Stomach smooth muscle (tissue), 2 donors: ENCODE measurements around the gene TNFSF8.
A peak's percentile ranks its signal among the peaks of the same experiment; 100 is the strongest.

Experiments
- H3K27ac ChIP-seq: one replicate; pipeline ENCODE4 v1.7.0; 2013; ENCODE audit warnings: mild to moderate bottlenecking, low read length, inconsistent platforms
- H3K27me3 ChIP-seq, 2 donors: one replicate each; pipeline ENCODE4 v1.7.0; 2013; ENCODE audit warnings: low read length in 2 of 2; ENCODE audit not compliant: insufficient read depth in 2 of 2, control insufficient read depth in 1 of 2
- H3K36me3 ChIP-seq, 2 donors: one replicate each; pipeline ENCODE4 v1.7.0; 2013; ENCODE audit warnings: low read length in 2 of 2; ENCODE audit not compliant: control insufficient read depth in 2 of 2, insufficient read depth in 2 of 2
- H3K4me1 ChIP-seq: one replicate; pipeline ENCODE4 v1.7.0; 2013; ENCODE audit warnings: low read length; ENCODE audit not compliant: control insufficient read depth, insufficient read depth
- H3K4me3 ChIP-seq, 2 donors: one replicate each; pipeline ENCODE4 v1.7.0; 2013; ENCODE audit warnings: low read length in 2 of 2
- H3K9ac ChIP-seq, 2 donors: one replicate each; pipeline ENCODE4 v1.7.0; 2013; ENCODE audit warnings: low read length in 2 of 2, mild to moderate bottlenecking in 1 of 2
- H3K9me3 ChIP-seq, 2 donors: one replicate each; pipeline ENCODE4 v1.7.0; 2013; ENCODE audit warnings: low read length in 2 of 2; ENCODE audit not compliant: control insufficient read depth in 2 of 2
- donor health status: healthy.
- donor health status: Pancreatic carcinoma.

TNFSF8 gene

DNA sequence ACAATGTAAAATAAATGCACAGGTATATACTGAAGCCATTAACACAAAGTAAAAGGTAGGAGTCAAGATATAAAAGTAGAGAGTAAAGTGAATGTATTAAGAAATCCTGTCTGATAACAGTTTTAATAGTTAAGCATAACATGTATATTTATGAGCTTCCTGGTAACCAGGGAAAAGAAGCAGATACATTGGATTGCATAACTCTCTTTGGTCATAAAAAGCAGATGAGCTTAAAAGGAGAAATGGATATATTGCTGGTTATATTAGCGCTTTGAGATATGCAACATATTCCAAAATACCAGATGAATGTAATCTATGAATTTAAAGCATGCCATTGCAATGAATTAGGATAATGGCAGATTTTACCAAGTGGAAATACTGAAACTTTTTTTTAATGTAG is 6.2 kb upstream of the TNFSF8 start:
- Histone ChIP-seq H3K4me1 (no peaks in the 10 kb centered on the region), H3K36me3 (no peaks in the 10 kb centered on the region), H3K4me3 (no peak overlapping the region), H3K9me3 (no peaks in the 10 kb centered on the region), H3K9ac (no peak overlapping the region), H3K27ac (no peak overlapping the region), H3K27me3 (no peaks in the 10 kb centered on the region)

- Histone ChIP-seq H3K27me3 (no peaks in the 10 kb centered on the region), H3K4me1 (no peaks in the 10 kb centered on the region), H3K4me3 (no peak overlapping the region)
Measured at GRCh38 chr9:114935119-114935518, 4.7 kb upstream of the TNFSF8 start.

DNA sequence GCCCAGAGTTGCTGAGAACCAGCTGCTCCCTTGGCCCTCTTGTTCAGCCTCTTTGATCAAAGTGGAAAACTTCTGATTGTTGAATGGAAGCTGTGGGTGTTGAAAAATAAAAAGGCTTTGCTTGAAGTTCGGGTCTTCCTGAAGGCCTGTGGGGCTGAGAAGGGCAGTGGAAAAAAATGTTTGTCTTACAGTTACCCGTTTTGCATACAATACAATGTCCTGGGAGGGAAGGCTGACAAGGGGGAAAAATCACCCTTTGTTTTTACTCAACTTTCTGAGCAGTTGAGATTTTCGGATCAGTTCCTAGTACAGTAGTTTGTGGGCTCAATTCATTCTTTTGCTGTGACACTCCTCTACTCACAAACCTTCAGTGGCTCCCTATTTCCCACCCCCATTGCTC is 2.1 kb upstream of the TNFSF8 start:
- Histone ChIP-seq H3K36me3 (no peaks in the 10 kb centered on the region), H3K27ac (no peak overlapping the region), H3K27me3 (no peaks in the 10 kb centered on the region), H3K4me1 (no peaks in the 10 kb centered on the region), H3K4me3 (no peak overlapping the region), H3K9me3 (no peaks in the 10 kb centered on the region), H3K9ac (no peak overlapping the region)

More at GRCh38 chr9:114935119-114935518, 4.7 kb upstream of the TNFSF8 start:
- no peaks in the 10 kb centered on the region for H3K36me3 ChIP-seq
- H3K9me3 ChIP-seq = no peaks in the 10 kb centered on the region
- no peak overlapping the region for H3K27ac ChIP-seq
- H3K9ac ChIP-seq = no peak overlapping the region

DNA sequence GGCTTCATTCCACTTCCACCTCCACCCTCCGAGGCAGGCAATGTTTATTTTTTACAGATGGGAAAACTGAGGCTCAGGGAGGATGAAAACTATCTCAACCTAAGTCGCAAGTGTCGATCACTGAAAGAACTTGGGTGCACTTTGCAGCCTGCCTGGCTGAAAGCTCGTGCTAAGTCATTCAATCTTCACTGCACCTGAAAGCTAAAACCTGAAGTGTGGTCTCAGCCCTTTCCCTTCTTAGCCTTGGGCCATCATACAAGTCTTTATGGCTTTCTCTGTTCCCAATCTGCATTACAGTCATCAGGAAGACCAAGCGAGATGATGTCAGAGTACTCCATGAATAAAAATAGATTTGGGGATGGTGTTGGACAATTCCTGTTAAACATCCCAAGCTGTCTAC is 1.0 kb upstream of the TNFSF8 start:
- Histone ChIP-seq H3K4me3 (no peak overlapping the region), H3K4me1 (no peaks in the 10 kb centered on the region), H3K36me3 (no peaks in the 10 kb centered on the region), H3K9me3 (no peaks in the 10 kb centered on the region), H3K9ac (no peak overlapping the region), H3K27ac (no peak overlapping the region), H3K27me3 (peaks cover 0 to under 1% of the 10 kb centered on the region in 2 donors)

DNA sequence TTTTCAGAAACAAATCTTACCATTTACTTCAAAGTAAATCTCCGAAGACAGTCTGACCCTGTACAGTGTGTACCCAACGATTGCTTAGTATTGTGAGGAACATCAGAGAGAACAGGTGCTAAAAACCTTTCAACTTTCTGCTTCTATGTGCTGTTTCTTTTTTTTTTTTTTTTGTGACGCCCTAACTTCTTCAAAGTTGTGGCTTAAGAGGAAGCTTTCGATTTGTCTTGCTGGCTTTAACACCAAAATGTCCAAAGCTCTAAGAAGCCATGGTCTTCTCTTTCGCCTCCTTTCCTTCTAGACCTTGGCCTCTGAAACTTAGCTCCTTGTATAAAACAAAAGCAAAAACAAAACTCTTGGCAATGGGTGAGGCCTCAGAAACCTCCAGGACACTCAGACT is 1.2 kb downstream of the TNFSF8 start:
- Histone ChIP-seq H3K4me3 (peak overlapping the region in 1 of 2 donors; percentile 16), H3K27ac (no peak overlapping the region)

DNA sequence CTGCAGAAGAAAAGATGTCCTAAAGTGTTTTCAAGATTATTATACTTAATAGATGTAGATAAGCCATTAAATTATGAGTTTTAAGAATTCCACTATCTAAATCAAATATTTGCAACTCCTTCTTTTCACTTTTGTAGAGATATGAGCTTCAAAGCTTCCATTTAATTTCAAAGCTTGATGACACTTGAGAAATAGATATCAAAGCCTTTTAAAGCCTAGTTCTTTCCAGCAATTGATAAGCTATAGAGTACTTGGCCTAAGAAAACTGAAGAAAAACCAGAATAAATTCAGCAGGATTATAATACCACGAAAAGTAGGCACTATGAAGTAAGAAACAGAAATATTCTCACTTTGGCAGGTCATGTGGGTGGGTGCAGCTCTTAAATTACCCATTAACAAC is 1.7 kb downstream of the TNFSF8 start:
- no peak overlapping the region for H3K9ac ChIP-seq
- no peak overlapping the region for H3K27ac ChIP-seq
- H3K4me3 ChIP-seq = no peak overlapping the region
- no peaks in the 10 kb centered on the region for H3K9me3 ChIP-seq
- no peaks in the 10 kb centered on the region for H3K4me1 ChIP-seq
- peaks cover 0 to 2% of the 10 kb centered on the region in 2 donors for H3K27me3 ChIP-seq
- no peaks in the 10 kb centered on the region for H3K36me3 ChIP-seq

More for the DNA sequence above, 1.2 kb downstream of the TNFSF8 start:
- H3K4me1 ChIP-seq = no peaks in the 10 kb centered on the region
- no peak overlapping the region for H3K9ac ChIP-seq
- H3K27me3 ChIP-seq = peaks cover 0 to 2% of the 10 kb centered on the region in 2 donors
- H3K9me3 ChIP-seq = no peaks in the 10 kb centered on the region
- no peaks in the 10 kb centered on the region for H3K36me3 ChIP-seq

DNA sequence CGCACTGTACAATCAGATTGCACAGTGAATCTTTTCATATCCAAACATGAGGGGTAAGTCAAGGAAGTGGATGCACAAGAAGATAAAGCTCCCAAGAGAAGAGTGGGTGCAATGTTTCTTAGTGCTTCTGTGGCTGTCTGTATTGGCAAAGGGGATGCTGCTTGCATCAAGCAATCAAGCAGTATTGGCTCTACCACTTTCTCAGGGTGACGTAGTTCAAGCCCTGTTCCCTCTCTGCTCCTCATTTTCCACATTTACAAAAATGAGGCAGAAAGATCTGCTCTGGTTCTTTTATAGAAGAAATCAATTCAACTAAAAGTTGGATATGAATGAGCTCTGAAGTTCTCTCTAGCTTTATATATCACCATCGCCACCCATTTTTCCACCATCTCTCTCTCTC is 2.3 kb downstream of the TNFSF8 start:
- H3K4me3 ChIP-seq = no peak overlapping the region
- no peak overlapping the region for H3K27ac ChIP-seq

DNA sequence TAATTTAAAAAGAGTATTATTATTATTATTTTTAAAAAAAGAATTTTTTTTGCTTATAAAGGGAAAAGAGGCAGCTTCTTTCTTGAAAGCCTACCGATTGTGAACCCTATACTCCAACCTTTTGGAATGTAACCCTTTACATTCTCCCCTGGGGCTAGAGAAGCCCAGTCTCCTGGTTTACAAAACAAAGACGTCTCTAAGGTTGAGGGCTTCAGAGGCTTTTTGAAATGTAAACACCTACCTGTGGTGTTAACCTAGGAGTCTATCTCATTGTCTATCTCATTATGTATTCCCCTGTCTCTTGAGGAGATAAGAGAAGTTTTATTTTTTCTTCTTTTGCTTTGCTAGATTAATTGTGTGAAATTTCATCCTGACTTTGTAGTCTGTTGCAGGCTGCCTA is 4.7 kb downstream of the TNFSF8 start:
- Histone ChIP-seq H3K9ac (no peak overlapping the region), H3K36me3 (no peaks in the 10 kb centered on the region), H3K27me3 (peaks cover 0 to 2% of the 10 kb centered on the region in 2 donors), H3K4me3 (no peak overlapping the region), H3K9me3 (no peaks in the 10 kb centered on the region), H3K27ac (no peak overlapping the region), H3K4me1 (no peaks in the 10 kb centered on the region)

More for the DNA sequence above, 2.3 kb downstream of the TNFSF8 start:
- no peaks in the 10 kb centered on the region for H3K36me3 ChIP-seq
- H3K9me3 ChIP-seq = no peaks in the 10 kb centered on the region
- peaks cover 0 to 2% of the 10 kb centered on the region in 2 donors for H3K27me3 ChIP-seq
- H3K9ac ChIP-seq = no peak overlapping the region
- no peaks in the 10 kb centered on the region for H3K4me1 ChIP-seq

GRCh38 chr9:114925039-114925438 is 5.4 kb downstream of the TNFSF8 start:
- H3K4me3 ChIP-seq = no peak overlapping the region
- no peak overlapping the region for H3K27ac ChIP-seq
- no peak overlapping the region for H3K9ac ChIP-seq

GRCh38 chr9:114924327-114924726 is 6.1 kb downstream of the TNFSF8 start:
- H3K36me3 ChIP-seq = no peaks in the 10 kb centered on the region
- H3K27me3 ChIP-seq = peaks cover 0 to 2% of the 10 kb centered on the region in 2 donors

More at GRCh38 chr9:114925039-114925438, 5.4 kb downstream of the TNFSF8 start:
- Histone ChIP-seq H3K36me3 (no peaks in the 10 kb centered on the region), H3K9me3 (no peaks in the 10 kb centered on the region), H3K27me3 (peaks cover 0 to 2% of the 10 kb centered on the region in 2 donors), H3K4me1 (no peaks in the 10 kb centered on the region)

DNA sequence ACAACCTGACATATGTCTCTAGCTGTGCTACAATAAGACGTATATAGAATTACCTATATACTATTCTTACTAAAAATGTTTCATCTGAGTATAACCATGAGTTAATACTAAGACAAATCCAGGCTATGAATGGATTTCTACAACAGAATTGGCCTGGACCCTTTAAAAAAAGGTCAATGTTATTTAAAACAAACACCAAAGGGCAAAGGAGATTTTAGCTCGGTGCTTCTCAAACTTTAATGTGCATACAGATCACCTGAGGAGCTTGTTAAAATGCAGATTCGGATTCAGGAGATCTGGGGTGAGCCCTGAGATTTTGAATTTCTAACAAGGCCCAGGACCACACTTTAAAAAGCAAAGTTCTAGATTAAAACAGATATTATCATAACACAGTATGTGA is 6.5 kb downstream of the TNFSF8 start:
- Histone ChIP-seq H3K9me3 (no peaks in the 10 kb centered on the region), H3K4me3 (no peak overlapping the region), H3K4me1 (no peaks in the 10 kb centered on the region), H3K27me3 (peaks cover 0 to 2% of the 10 kb centered on the region in 2 donors), H3K36me3 (no peaks in the 10 kb centered on the region), H3K27ac (no peak overlapping the region), H3K9ac (no peak overlapping the region)

More at GRCh38 chr9:114924327-114924726, 6.1 kb downstream of the TNFSF8 start:
- H3K4me3 ChIP-seq = no peak overlapping the region
- no peaks in the 10 kb centered on the region for H3K4me1 ChIP-seq
- H3K27ac ChIP-seq = no peak overlapping the region
- no peak overlapping the region for H3K9ac ChIP-seq
- no peaks in the 10 kb centered on the region for H3K9me3 ChIP-seq
